HepG2 (cell line): ENCODE data around the gene TYMP. TPM values are rescaled to one million over a fixed set of nuclear protein-coding genes. Genes with fewer than 3 reads are reported as not detected.

Experiments
- HNF4G ChIP-seq, 2 experiments: sonication (generic) in 1 of 2; formaldehyde crosslinking in 1 of 2; IDR thresholded peaks; 2 replicates each; pipeline versions ENCODE4 v1.4.0 to v1.6.1; 2011 to 2020; ENCODE audit warnings: borderline replicate concordance in 2 of 2, low read depth in 2 of 2, mild to moderate bottlenecking in 2 of 2, low read length in 1 of 2, missing genetic modification reagents in 1 of 2, moderate library complexity in 1 of 2
- NFE2L2 ChIP-seq: fragments of 150-350 bp; IDR thresholded peaks from 2 replicates; pipeline ENCODE4 v1.6.1; 2014; ENCODE audit warnings: low read length
- RFXAP ChIP-seq: sonication (generic); formaldehyde crosslinking; IDR thresholded peaks from 2 replicates; pipeline ENCODE4 v1.4.0; 2020; ENCODE audit warnings: missing genetic modification reagents, borderline replicate concordance
- SRSF1 ChIP-seq: fragments of 200-400 bp; formaldehyde crosslinking; optimal IDR thresholded peaks from 2 replicates; pipeline ENCODE3; 2017; ENCODE audit warnings: mild to moderate bottlenecking, low read depth, low read length, moderate library complexity
- ZBTB4 ChIP-seq: sonication (generic); formaldehyde crosslinking; IDR thresholded peaks from 2 replicates; pipeline ENCODE4 v1.4.0; 2020; ENCODE audit warnings: missing genetic modification reagents, mild to moderate bottlenecking, borderline replicate concordance
- ZNF513 ChIP-seq: sonication (generic); formaldehyde crosslinking; conservative IDR thresholded peaks from 2 replicates; pipeline ENCODE4 v1.5.0; 2020; ENCODE audit warnings: missing genetic modification reagents
- ZNF83 ChIP-seq: sonication (generic); formaldehyde crosslinking; IDR thresholded peaks from 2 replicates; pipeline ENCODE4 v1.4.0; 2020; ENCODE audit warnings: missing genetic modification reagents, mild to moderate bottlenecking, borderline replicate concordance
- polyA plus RNA-seq, 8 experiments: library from polyadenylated mRNA; depleted of rRNA in 3 of 8; stranded (reverse) in 7 of 8; unstranded in 1 of 8; fragments of >200 nt; fragmentation: Illumina TruSeq in 4 of 8; extraction: Trizol in 4 of 8; gene quantifications; 2 replicates each; pipeline versions ENCODE4 v1.2.1 to v1.2.3, GENCODE V29; 2011 to 2016; ENCODE audit warnings: low read depth in 4 of 8, missing spikeins in 1 of 8, mixed read lengths in 1 of 8; ENCODE audit not compliant: insufficient read depth in 1 of 8
- total RNA-seq, 5 experiments: library from RNA; depleted of rRNA; stranded (reverse); fragments of >200 nt; fragmentation: Illumina TruSeq; extraction: Trizol; gene quantifications; 2 replicates each; pipeline ENCODE4 v1.2.3, GENCODE V29; 2016; ENCODE audit warnings: low read depth in 1 of 5
- TF ChIP-seq, protein P1 (sequence below): sonication (generic); formaldehyde crosslinking; IDR thresholded peaks from 2 replicates; pipeline ENCODE4 v1.5.0; 2020; ENCODE audit warnings: mild to moderate bottlenecking, missing genetic modification reagents
- TF ChIP-seq, protein P2 (sequence below): sonication (generic); formaldehyde crosslinking; IDR thresholded peaks from 2 replicates; pipeline ENCODE4 v1.5.1; 2020; ENCODE audit warnings: mild to moderate bottlenecking, missing genetic modification reagents, moderate library complexity
- TF ChIP-seq, protein P3 (sequence below): IDR thresholded peaks from 2 replicates; pipeline ENCODE4 v1.6.1; 2016; ENCODE audit warnings: low read depth, missing genetic modification reagents, missing compliant biosample characterization
- TF ChIP-seq, protein P4 (sequence below), 2 experiments: fragments of 450-650 bp in 1 of 2; sonication (generic) in 1 of 2; formaldehyde crosslinking; IDR thresholded peaks; 2 replicates each; pipeline versions ENCODE4 v1.5.0 to v1.8.0; 2020 to 2022; ENCODE audit warnings: mild to moderate bottlenecking in 1 of 2, missing genetic modification reagents in 1 of 2

The TYMP gene
- total and polyA plus RNA-seq, 2 of the 13 experiments (the other 11 are each of a cell fraction or from before 2014, with no cell fraction given), result 3.9 to 4.3 TPM

DNA sequence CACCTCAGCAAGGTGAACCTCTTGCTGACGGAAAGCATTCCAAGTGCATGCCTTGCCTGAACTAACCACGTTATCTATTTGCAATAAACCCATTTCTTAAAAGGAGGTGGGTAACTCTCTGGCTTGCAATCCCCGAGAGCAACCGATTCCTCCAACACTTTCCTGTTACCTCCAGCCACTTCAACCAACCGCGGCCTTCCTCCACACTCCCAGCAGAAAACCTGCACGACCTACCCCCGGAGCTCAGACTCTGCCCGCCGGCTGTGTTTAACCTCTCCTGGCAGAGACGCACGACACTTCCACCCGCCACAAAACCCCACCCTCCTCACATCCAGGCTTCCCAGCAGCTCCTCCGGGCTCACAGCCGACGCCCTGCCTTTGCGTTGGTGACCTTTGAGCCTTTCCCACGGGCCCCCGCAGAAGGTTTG is 5.1 kb downstream of the TYMP start (continued):
- TF ChIP-seq, protein P1, sequence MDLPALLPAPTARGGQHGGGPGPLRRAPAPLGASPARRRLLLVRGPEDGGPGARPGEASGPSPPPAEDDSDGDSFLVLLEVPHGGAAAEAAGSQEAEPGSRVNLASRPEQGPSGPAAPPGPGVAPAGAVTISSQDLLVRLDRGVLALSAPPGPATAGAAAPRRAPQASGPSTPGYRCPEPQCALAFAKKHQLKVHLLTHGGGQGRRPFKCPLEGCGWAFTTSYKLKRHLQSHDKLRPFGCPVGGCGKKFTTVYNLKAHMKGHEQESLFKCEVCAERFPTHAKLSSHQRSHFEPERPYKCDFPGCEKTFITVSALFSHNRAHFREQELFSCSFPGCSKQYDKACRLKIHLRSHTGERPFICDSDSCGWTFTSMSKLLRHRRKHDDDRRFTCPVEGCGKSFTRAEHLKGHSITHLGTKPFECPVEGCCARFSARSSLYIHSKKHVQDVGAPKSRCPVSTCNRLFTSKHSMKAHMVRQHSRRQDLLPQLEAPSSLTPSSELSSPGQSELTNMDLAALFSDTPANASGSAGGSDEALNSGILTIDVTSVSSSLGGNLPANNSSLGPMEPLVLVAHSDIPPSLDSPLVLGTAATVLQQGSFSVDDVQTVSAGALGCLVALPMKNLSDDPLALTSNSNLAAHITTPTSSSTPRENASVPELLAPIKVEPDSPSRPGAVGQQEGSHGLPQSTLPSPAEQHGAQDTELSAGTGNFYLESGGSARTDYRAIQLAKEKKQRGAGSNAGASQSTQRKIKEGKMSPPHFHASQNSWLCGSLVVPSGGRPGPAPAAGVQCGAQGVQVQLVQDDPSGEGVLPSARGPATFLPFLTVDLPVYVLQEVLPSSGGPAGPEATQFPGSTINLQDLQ, result no peak
- TF ChIP-seq ZBTB4, result no peak
- no peak for TF ChIP-seq ZNF513 (CRISPR knock-in tag)
- TF ChIP-seq, protein P2, sequence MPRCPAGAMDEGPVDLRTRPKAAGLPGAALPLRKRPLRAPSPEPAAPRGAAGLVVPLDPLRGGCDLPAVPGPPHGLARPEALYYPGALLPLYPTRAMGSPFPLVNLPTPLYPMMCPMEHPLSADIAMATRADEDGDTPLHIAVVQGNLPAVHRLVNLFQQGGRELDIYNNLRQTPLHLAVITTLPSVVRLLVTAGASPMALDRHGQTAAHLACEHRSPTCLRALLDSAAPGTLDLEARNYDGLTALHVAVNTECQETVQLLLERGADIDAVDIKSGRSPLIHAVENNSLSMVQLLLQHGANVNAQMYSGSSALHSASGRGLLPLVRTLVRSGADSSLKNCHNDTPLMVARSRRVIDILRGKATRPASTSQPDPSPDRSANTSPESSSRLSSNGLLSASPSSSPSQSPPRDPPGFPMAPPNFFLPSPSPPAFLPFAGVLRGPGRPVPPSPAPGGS (CRISPR knock-in tag), result no peak
- TF ChIP-seq, protein P3, sequence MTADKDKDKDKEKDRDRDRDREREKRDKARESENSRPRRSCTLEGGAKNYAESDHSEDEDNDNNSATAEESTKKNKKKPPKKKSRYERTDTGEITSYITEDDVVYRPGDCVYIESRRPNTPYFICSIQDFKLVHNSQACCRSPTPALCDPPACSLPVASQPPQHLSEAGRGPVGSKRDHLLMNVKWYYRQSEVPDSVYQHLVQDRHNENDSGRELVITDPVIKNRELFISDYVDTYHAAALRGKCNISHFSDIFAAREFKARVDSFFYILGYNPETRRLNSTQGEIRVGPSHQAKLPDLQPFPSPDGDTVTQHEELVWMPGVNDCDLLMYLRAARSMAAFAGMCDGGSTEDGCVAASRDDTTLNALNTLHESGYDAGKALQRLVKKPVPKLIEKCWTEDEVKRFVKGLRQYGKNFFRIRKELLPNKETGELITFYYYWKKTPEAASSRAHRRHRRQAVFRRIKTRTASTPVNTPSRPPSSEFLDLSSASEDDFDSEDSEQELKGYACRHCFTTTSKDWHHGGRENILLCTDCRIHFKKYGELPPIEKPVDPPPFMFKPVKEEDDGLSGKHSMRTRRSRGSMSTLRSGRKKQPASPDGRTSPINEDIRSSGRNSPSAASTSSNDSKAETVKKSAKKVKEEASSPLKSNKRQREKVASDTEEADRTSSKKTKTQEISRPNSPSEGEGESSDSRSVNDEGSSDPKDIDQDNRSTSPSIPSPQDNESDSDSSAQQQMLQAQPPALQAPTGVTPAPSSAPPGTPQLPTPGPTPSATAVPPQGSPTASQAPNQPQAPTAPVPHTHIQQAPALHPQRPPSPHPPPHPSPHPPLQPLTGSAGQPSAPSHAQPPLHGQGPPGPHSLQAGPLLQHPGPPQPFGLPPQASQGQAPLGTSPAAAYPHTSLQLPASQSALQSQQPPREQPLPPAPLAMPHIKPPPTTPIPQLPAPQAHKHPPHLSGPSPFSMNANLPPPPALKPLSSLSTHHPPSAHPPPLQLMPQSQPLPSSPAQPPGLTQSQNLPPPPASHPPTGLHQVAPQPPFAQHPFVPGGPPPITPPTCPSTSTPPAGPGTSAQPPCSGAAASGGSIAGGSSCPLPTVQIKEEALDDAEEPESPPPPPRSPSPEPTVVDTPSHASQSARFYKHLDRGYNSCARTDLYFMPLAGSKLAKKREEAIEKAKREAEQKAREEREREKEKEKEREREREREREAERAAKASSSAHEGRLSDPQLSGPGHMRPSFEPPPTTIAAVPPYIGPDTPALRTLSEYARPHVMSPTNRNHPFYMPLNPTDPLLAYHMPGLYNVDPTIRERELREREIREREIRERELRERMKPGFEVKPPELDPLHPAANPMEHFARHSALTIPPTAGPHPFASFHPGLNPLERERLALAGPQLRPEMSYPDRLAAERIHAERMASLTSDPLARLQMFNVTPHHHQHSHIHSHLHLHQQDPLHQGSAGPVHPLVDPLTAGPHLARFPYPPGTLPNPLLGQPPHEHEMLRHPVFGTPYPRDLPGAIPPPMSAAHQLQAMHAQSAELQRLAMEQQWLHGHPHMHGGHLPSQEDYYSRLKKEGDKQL, result no peak
- TF ChIP-seq SRSF1, result peak; percentile 28
- peak; percentile 80; the same call in 1 of the 2 replicates for TF ChIP-seq HNF4G (IDR thresholded peaks at IDR 0.05; ENCODE audit: borderline replicate concordance, low read depth, low read length)
- no peak for TF ChIP-seq HNF4G (CRISPR knock-in tag; IDR thresholded peaks at IDR 0.05; ENCODE audit: borderline replicate concordance, low read depth)
- TF ChIP-seq ZNF83 (CRISPR knock-in tag), result no peak
- TF ChIP-seq, protein P4, sequence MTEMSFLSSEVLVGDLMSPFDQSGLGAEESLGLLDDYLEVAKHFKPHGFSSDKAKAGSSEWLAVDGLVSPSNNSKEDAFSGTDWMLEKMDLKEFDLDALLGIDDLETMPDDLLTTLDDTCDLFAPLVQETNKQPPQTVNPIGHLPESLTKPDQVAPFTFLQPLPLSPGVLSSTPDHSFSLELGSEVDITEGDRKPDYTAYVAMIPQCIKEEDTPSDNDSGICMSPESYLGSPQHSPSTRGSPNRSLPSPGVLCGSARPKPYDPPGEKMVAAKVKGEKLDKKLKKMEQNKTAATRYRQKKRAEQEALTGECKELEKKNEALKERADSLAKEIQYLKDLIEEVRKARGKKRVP (CRISPR knock-in tag; IDR thresholded peaks at IDR 0.05), result no peak
- no peak for TF ChIP-seq RFXAP (CRISPR knock-in tag)
- no peak for TF ChIP-seq NFE2L2
